IPS DF 6.9 (cell line): ENCODE results near the gene VPS8.

Source experiments
- DNase-seq: peaks from one replicate; pipeline ENCODE4 v3.0.0-alpha.2; 2013; ENCODE audit warnings: low read depth, low spot score
- H3K27ac ChIP-seq: one replicate; pipeline ENCODE4 v1.5.1; 2013; ENCODE audit warnings: low read length, control low read depth
- H3K27me3 ChIP-seq: 2 replicates; pipeline ENCODE4 v1.6.1; 2013; ENCODE audit warnings: mild to moderate bottlenecking, low read length; ENCODE audit not compliant: control insufficient read depth, insufficient read depth
- H3K36me3 ChIP-seq: 2 replicates; pipeline ENCODE4 v1.6.1; 2013; ENCODE audit warnings: low read length; ENCODE audit not compliant: control insufficient read depth, insufficient read depth
- H3K4me1 ChIP-seq: 2 replicates; pipeline ENCODE4 v1.6.1; 2013; ENCODE audit warnings: low read length; ENCODE audit not compliant: control insufficient read depth, insufficient read depth
- H3K4me3 ChIP-seq: 2 replicates; pipeline ENCODE4 v1.5.1; 2013; ENCODE audit warnings: mild to moderate bottlenecking, low read length
- H3K9me3 ChIP-seq: 2 replicates; pipeline ENCODE4 v1.6.1; 2013; ENCODE audit warnings: low read length, inconsistent platforms; ENCODE audit not compliant: control insufficient read depth, insufficient read depth
- WGBS: extraction: QIAGEN DNeasy Blood & Tissue Kit; methylation state at CpG from one replicate; pipeline ENCODE4 v1.1.7; 2013; ENCODE audit warnings: mixed read lengths, missing lambda C conversion rate; ENCODE audit not compliant: insufficient read length, insufficient coverage; 5-methylcytosine and 5-hydroxymethylcytosine counted together

Gene VPS8

GRCh38 chr3:184784731-184785500, 27.1 kb upstream of the VPS8 start:
- H3K4me1 ChIP-seq = peaks cover 2% of the 10 kb centered on the region; the same call in 1 of the 2 replicates
- H3K4me3 ChIP-seq = no peak overlapping the region
- H3K27ac ChIP-seq = no peak overlapping the region
- no peak for DNase-seq
- H3K27me3 ChIP-seq = no peaks in the 10 kb centered on the region
- WGBS = no CpG with 5 or more reads among the region's 13 CpGs
- H3K9me3 ChIP-seq = no peaks in the 10 kb centered on the region
- H3K36me3 ChIP-seq = no peaks in the 10 kb centered on the region

GRCh38 chr3:184785890-184786279, 26.1 kb upstream of the VPS8 start:
- no peak overlapping the region for H3K4me3 ChIP-seq
- no peaks in the 10 kb centered on the region for H3K9me3 ChIP-seq
- no peak overlapping the region for H3K27ac ChIP-seq
- no peak for DNase-seq
- H3K4me1 ChIP-seq = peaks cover 2% of the 10 kb centered on the region; the same call in 1 of the 2 replicates
- H3K27me3 ChIP-seq = no peaks in the 10 kb centered on the region
- no peaks in the 10 kb centered on the region for H3K36me3 ChIP-seq
- WGBS = no CpG with 5 or more reads among the region's 12 CpGs

GRCh38 chr3:184786280-184786941, 25.6 kb upstream of the VPS8 start:
- no CpG with 5 or more reads among the region's 10 CpGs for whole genome bisulfite sequencing
- H3K9me3 ChIP-seq = no peaks in the 10 kb centered on the region
- DNase-seq = no peak
- no peak overlapping the region for H3K4me3 ChIP-seq
- H3K27ac ChIP-seq = no peak overlapping the region
- H3K36me3 ChIP-seq = no peaks in the 10 kb centered on the region
- H3K4me1 ChIP-seq = peaks cover 5% of the 10 kb centered on the region; the same call in 1 of the 2 replicates
- H3K27me3 ChIP-seq = no peaks in the 10 kb centered on the region

GRCh38 chr3:184788751-184789150, 23.2 kb upstream of the VPS8 start:
- H3K36me3 ChIP-seq = no peaks in the 10 kb centered on the region
- no CpG with 5 or more reads among the region's 4 CpGs for WGBS
- no peak overlapping the region for H3K27ac ChIP-seq
- no peak for DNase-seq
- peaks cover 5% of the 10 kb centered on the region; the same call in 1 of the 2 replicates for H3K4me1 ChIP-seq
- no peak overlapping the region for H3K4me3 ChIP-seq
- H3K27me3 ChIP-seq = no peaks in the 10 kb centered on the region
- H3K9me3 ChIP-seq = no peaks in the 10 kb centered on the region

- H3K4me1 ChIP-seq = peaks cover 5% of the 10 kb centered on the region; the same call in 1 of the 2 replicates
- no CpG with 5 or more reads among the region's 5 CpGs for WGBS
- H3K27ac ChIP-seq = no peak overlapping the region
Observed at GRCh38 chr3:184789314-184789998, 22.5 kb upstream of the VPS8 start.

GRCh38 chr3:184791171-184791570, 20.8 kb upstream of the VPS8 start:
- Histone ChIP-seq H3K36me3 (no peaks in the 10 kb centered on the region), H3K4me1 (0 out of 2 replicates have a peak, but pooled peaks cover 3% of the 10 kb centered on the region), H3K4me3 (no peak overlapping the region), H3K9me3 (no peaks in the 10 kb centered on the region), H3K27ac (no peak overlapping the region), H3K27me3 (no peaks in the 10 kb centered on the region)
- no CpG with 5 or more reads among the region's 3 CpGs for WGBS
- no peak for DNase-seq

More at GRCh38 chr3:184789314-184789998, 22.5 kb upstream of the VPS8 start:
- H3K9me3 ChIP-seq = no peaks in the 10 kb centered on the region
- no peak for DNase-seq
- no peak overlapping the region for H3K4me3 ChIP-seq
- no peaks in the 10 kb centered on the region for H3K36me3 ChIP-seq
- no peaks in the 10 kb centered on the region for H3K27me3 ChIP-seq

- H3K4me1 ChIP-seq = 0 out of 2 replicates have a peak, but pooled peaks cover 3% of the 10 kb centered on the region
- no peak for DNase-seq
- no CpG with 5 or more reads among the region's 4 CpGs for WGBS
- no peaks in the 10 kb centered on the region for H3K36me3 ChIP-seq
- no peak overlapping the region for H3K27ac ChIP-seq
- H3K4me3 ChIP-seq = no peak overlapping the region
- H3K27me3 ChIP-seq = no peaks in the 10 kb centered on the region
- no peaks in the 10 kb centered on the region for H3K9me3 ChIP-seq
Observed at GRCh38 chr3:184795522-184796190, 16.3 kb upstream of the VPS8 start.

GRCh38 chr3:184796551-184796950, 15.4 kb upstream of the VPS8 start:
- Histone ChIP-seq H3K4me3 (no peak overlapping the region), H3K9me3 (no peaks in the 10 kb centered on the region), H3K27me3 (no peaks in the 10 kb centered on the region), H3K4me1 (no peaks in the 10 kb centered on the region), H3K27ac (no peak overlapping the region), H3K36me3 (no peaks in the 10 kb centered on the region)
- no peak for DNase-seq
- WGBS = no CpG with 5 or more reads among the region's 8 CpGs

- no CpG with 5 or more reads among the region's 3 CpGs for WGBS
- no peaks in the 10 kb centered on the region for H3K9me3 ChIP-seq
- H3K36me3 ChIP-seq = no peaks in the 10 kb centered on the region
- no peak for DNase-seq
- no peak overlapping the region for H3K27ac ChIP-seq
- H3K27me3 ChIP-seq = no peaks in the 10 kb centered on the region
- no peak overlapping the region for H3K4me3 ChIP-seq
- H3K4me1 ChIP-seq = no peaks in the 10 kb centered on the region
Observed at GRCh38 chr3:184796954-184797353, 15.0 kb upstream of the VPS8 start.

GRCh38 chr3:184798120-184798519, 13.8 kb upstream of the VPS8 start:
- Histone ChIP-seq H3K27ac (no peak overlapping the region), H3K4me3 (no peak overlapping the region), H3K36me3 (no peaks in the 10 kb centered on the region), H3K27me3 (no peaks in the 10 kb centered on the region), H3K9me3 (no peaks in the 10 kb centered on the region), H3K4me1 (no peaks in the 10 kb centered on the region)
- no CpG with 5 or more reads among the region's 3 CpGs for WGBS
- no peak for DNase-seq
